GM18517 (cell line): ENCODE results near the gene QRICH1.

Experiments
- ATAC-seq: cut with Tn5 transposase; IDR thresholded peaks from one replicate; pipeline ENCODE4 v1.9.1; 2021; ENCODE audit warnings: mild to moderate bottlenecking, moderate library complexity; ENCODE audit not compliant: unreplicated experiment

The QRICH1 gene

GRCh38 chr3:49035281-49035680 is 58.6 kb downstream of the QRICH1 start:
- no peak for ATAC-seq

GRCh38 chr3:49034650-49035049 is 59.2 kb downstream of the QRICH1 start:
- ATAC-seq, result no peak

- no peak for ATAC-seq
These were observed 61.1 kb downstream of the QRICH1 start for GRCh38 chr3:49032646-49033304.

GRCh38 chr3:49030321-49030720 is 63.5 kb downstream of the QRICH1 start:
- ATAC-seq, result no peak

GRCh38 chr3:49029563-49029884 is 64.3 kb downstream of the QRICH1 start:
- ATAC-seq, result no peak

- ATAC-seq, result peak; percentile 81
These were observed 65.0 kb downstream of the QRICH1 start, which contains the start of gene IMPDH2 for GRCh38 chr3:49028673-49029562. Gene IMPDH2 (minus strand): TSS chr3:49029398. CDS start chr3:49029350, 48 bp downstream.

- ATAC-seq, result no peak
These were observed 65.6 kb downstream of the QRICH1 start for GRCh38 chr3:49028298-49028672.

- no peak for ATAC-seq
These were observed 66.2 kb downstream of the QRICH1 start for GRCh38 chr3:49027634-49028033.

GRCh38 chr3:49026536-49026935 is 67.3 kb downstream of the QRICH1 start:
- ATAC-seq, result no peak

GRCh38 chr3:49025793-49026520 is 67.9 kb downstream of the QRICH1 start:
- ATAC-seq, result no peak

- ATAC-seq, result no peak
These were observed 68.7 kb downstream of the QRICH1 start for GRCh38 chr3:49025005-49025792.

GRCh38 chr3:49024449-49024848 is 69.4 kb downstream of the QRICH1 start:
- ATAC-seq, result no peak

- no peak for ATAC-seq
These were observed 70.1 kb downstream of the QRICH1 start for GRCh38 chr3:49023775-49024174.

- no peak for ATAC-seq
These were observed 71.1 kb downstream of the QRICH1 start for GRCh38 chr3:49022688-49023171.

GRCh38 chr3:49021813-49022687 is 71.8 kb downstream of the QRICH1 start, which contains the start of gene NDUFAF3:
Gene NDUFAF3 (plus strand): TSS chr3:49022121. CDS start chr3:49022145, 24 bp downstream.
- peak; percentile 60 for ATAC-seq

GRCh38 chr3:49021213-49021812 is 72.6 kb downstream of the QRICH1 start:
- ATAC-seq, result peak; percentile 45

- peak; percentile 3 for ATAC-seq
These were observed 73.3 kb downstream of the QRICH1 start for GRCh38 chr3:49020330-49021212.

GRCh38 chr3:49019941-49020329 is 73.9 kb downstream of the QRICH1 start:
- no peak for ATAC-seq
